ENCODE measurements around the gene CEP95.

Gene CEP95

DNA sequence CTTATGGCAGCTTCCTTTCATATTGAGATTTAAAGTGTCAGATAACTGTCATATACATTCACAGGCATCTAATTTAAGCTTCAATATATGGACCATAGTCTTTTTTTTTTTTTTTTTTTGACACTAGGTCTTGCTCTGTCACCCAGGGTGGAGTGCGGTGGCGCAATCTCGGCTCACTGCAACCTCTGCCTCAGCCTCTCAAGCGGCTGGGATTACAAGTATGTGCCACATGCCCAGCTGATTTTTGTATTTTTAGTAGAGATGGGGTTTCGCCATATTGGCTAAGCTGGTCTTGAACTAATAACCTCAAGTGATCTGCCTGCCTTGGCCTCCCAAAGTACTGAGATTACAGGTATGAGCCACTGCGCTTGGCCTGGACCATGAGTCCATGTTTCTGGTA lies 13.6 kb downstream of the CEP95 start:
- no peak for DNase-seq

DNA sequence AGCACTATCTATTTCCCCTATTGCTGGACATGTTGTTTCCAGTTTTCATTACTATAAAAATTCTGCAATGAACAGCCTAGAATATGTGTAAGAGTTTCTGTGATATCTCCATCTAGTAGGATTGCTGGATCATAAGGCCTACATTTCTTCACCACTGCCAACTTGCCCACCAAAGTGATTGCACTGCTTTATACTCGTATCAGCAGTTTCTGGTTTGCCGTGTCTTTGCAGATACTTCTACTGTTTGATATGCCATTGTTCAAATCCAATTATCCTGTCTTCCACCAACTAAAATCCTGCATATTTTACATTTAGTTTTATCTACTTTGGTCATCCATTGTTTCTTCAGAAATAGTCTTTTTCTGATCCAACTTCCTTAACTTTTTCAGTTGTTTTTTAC lies 21.1 kb downstream of the CEP95 start:
- no peak for DNase-seq

GRCh38 chr17:64529221-64529620 lies 22.4 kb downstream of the CEP95 start:
- no peak for DNase-seq

- DNase-seq: peak; percentile 27
Measured at GRCh38 chr17:64531955-64532371, 25.2 kb downstream of the CEP95 start.

- DNase-seq: no peak
Measured at GRCh38 chr17:64532409-64532808, 25.6 kb downstream of the CEP95 start.

DNA sequence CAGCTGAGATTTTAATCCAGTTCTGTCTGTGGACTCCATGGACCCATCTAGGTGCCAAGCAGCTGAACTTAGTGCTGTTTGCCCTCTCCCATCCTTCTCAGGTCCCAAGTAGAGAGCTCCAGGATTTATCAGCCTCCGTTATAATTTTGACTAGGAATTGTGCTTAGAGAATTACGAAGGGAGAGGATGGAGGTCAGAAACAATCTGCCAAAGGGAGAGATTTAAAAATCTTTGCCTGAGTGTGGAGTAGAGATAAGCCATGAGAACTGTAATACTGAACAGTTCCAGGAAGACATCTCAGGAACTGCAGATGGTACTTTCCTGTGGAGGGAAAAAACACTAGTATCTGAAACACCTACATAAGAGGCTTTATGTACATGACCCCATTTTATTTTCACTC lies 27.0 kb downstream of the CEP95 start:
- no peak for DNase-seq

GRCh38 chr17:64534187-64534586 lies 27.4 kb downstream of the CEP95 start:
- DNase-seq: no peak

- DNase-seq: no peak
Measured at GRCh38 chr17:64535357-64535756, 28.6 kb downstream of the CEP95 start.

- DNase-seq: no peak
Measured at GRCh38 chr17:64536913-64537312, 30.1 kb downstream of the CEP95 start.

GRCh38 chr17:64537488-64537887 lies 30.7 kb downstream of the CEP95 start:
- DNase-seq: no peak

- DNase-seq: no peak
Measured at GRCh38 chr17:64538508-64539130, 31.8 kb downstream of the CEP95 start.

- no peak for DNase-seq
Measured at GRCh38 chr17:64540118-64540776, 33.5 kb downstream of the CEP95 start.

- no peak for DNase-seq
Measured at GRCh38 chr17:64544742-64545141, 38.0 kb downstream of the CEP95 start.

- no peak for DNase-seq
Measured at GRCh38 chr17:64546716-64547115, 39.9 kb downstream of the CEP95 start.

GRCh38 chr17:64547319-64547718 lies 40.5 kb downstream of the CEP95 start:
- no peak for DNase-seq

- DNase-seq: no peak
Measured at GRCh38 chr17:64551461-64551860, 44.7 kb downstream of the CEP95 start.

GRCh38 chr17:64554028-64554637 lies 47.4 kb downstream of the CEP95 start:
- DNase-seq: no peak

DNA sequence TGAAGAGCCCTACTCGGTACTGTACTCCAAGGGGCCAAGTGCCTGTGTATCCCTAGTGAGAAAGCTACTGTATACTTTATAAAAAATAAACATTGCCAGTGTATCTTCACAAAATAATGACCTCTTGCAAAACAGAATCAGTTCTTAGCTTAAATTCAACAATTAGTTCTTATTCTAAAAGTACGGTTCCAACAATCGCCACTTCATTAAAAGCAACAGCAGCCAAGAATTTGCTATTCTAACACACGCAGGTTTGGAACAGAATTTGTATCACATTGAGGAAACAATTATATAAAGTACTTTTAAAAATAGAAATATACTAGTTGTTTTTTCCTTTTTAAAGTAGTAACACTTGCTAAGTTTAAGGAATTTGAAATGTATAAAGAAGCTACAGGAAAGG lies 48.5 kb downstream of the CEP95 start:
- no peak for DNase-seq

- no peak for DNase-seq
Measured at GRCh38 chr17:64564098-64564497, 57.3 kb downstream of the CEP95 start.

- no peak for DNase-seq
Measured at GRCh38 chr17:64565563-64565962, 58.8 kb downstream of the CEP95 start.

- DNase-seq: no peak
Measured at GRCh38 chr17:64571746-64572145, 65.0 kb downstream of the CEP95 start.

- peak; percentile 77 for DNase-seq
Measured at GRCh38 chr17:64572682-64573154, 65.9 kb downstream of the CEP95 start.

DNA sequence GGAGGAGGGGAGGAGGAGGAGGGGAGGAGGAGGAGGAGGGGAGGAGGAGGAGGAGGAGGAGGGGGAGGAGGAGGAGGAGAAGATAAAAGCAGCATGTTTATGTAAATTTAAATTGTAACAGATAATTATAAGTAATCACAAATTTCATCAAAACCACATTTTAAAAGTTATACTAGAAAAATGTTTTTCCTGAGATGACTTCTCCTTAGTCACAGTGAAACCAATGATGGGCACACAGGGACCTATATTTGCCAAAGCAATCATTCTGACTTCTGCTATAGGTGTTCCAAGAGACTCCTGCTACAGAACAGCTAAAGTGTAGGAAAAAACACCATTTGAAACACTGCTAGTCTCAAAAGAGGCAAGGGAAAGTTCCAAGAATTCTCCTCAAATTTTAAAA lies 66.4 kb downstream of the CEP95 start:
- peak; percentile 16 for DNase-seq

DNA sequence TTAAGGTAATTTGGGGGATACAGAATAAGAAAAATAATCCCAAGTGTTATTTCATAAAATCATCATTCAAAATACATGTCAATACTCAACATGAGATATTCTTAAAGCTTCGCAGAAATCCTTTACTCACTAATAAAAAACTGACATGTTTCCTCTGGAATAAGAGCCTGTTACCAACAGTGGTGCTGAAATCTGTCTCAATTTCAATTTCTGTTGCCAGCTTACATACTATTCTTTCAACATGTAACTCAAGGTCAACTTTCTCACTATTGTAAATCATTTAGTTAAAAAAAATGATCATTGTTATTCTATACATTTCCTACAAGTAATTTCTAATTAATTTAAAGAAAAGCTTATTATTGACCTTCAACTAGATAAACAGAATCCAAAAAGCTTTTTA lies 67.9 kb downstream of the CEP95 start:
- DNase-seq: no peak
